Bronchial epithelial cell (primary cell): Measurements from ENCODE around the gene VTI1A. TPM values are rescaled to one million over a fixed set of nuclear protein-coding genes. Genes with fewer than 3 reads are reported as not detected.

Source experiments
- DNase-seq: peaks from one replicate; pipeline ENCODE4 v3.0.0-alpha.2; 2010; ENCODE audit warnings: low read depth
- FAIRE-seq: peaks from 2 replicates; lab custom pipeline; 2011; peaks lifted over from hg19 to GRCh38; lab: Jason Lieb, UNC
- H3K27me3 ChIP-seq: 2 replicates; pipeline ENCODE4 v1.5.1; 2011; ENCODE audit warnings: low read length; ENCODE audit not compliant: control insufficient read depth, insufficient read depth
- H3K36me3 ChIP-seq: 2 replicates; pipeline ENCODE4 v1.5.1; 2011; ENCODE audit warnings: low read length; ENCODE audit not compliant: control insufficient read depth, insufficient read depth
- H3K4me3 ChIP-seq: 2 replicates; pipeline ENCODE4 v1.5.1; 2011; ENCODE audit warnings: mild to moderate bottlenecking, low read depth, low read length, control low read depth
- CTCF ChIP-seq: IDR thresholded peaks from 2 replicates; pipeline ENCODE4 v1.5.1; 2011; ENCODE audit warnings: mild to moderate bottlenecking, moderate library complexity, low read length, control low read depth, inconsistent platforms; ENCODE audit not compliant: insufficient read depth, severe bottlenecking
- total RNA-seq: library from RNA; depleted of rRNA; stranded (reverse); fragments of >200 nt; gene quantifications from 2 replicates; pipeline ENCODE4 v1.2.1, GENCODE V29; 2014

VTI1A gene
- total RNA-seq, 1 donor from 2014 or later: 36.6 TPM

DNA sequence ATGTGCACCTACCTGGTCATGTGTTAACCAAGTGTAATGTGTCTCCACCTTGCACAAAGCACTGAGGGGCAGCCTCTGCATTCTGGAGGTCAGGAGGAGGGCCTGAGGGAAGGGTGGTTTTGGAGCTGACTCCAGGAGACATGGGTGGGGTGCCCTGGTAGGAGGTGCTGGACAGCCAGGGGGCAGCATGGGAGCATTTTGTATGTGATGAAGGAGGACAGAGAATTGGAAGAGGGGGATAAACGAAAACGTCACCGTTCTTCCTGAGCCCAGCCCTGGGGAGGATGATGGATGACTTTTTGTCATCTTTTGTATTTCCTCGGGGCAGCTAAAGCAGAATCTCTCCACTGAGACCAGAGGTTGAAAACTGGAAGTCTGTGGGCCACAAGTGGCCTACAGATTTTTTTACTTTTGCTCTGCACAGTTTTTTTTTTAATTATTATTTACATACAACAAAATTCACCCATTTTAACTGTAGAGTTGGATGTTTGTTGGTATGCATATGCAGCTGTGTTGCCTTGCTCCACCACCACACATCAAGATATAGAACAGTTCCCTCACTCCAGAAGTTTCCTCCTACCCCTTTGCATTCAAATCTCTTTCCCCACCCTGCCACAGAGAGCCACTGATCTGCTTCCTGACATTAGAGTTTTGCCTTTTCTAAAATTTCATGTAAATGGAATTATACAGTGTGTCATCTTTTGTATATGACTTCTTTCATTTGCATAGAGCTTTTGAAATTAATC lies 242.5 kb downstream of the VTI1A start:
- TF ChIP-seq CTCF: peak; percentile 19
- no peaks in the 10 kb centered on the region for H3K36me3 ChIP-seq
- DNase-seq (peak; percentile 1), FAIRE-seq (peak; percentile 40)
- no peaks in the 10 kb centered on the region for H3K27me3 ChIP-seq
- no peak overlapping the region for H3K4me3 ChIP-seq

DNA sequence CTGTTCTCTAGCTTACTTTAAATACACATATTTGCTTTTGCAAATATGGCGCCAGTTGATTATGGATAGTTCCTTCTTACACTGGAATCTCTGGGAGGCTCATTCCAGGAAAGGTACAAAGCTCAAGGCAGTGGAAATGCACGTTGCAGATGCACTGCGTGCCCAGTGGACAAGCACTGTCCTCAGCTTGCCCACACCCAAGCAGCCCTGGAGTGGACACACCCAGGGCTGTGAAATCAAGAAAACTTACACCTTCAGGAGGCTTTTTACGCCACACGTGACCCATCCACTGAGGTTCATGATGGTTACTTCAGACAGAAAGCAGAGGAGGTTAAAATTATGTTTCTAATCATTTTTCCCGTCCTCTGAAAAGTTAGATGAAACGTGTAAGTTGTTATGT lies 248.5 kb downstream of the VTI1A start:
- Histone ChIP-seq H3K27me3 (no peaks in the 10 kb centered on the region), H3K36me3 (no peaks in the 10 kb centered on the region), H3K4me3 (no peak overlapping the region)
- no peak for DNase-seq
- TF ChIP-seq CTCF: no peak
- no peak for FAIRE-seq

GRCh38 chr10:112696592-112696991 lies 249.6 kb downstream of the VTI1A start:
- H3K27me3 ChIP-seq: no peaks in the 10 kb centered on the region
- H3K36me3 ChIP-seq: no peaks in the 10 kb centered on the region
- TF ChIP-seq CTCF: no peak
- no peak for DNase-seq
- no peak for FAIRE-seq
- no peak overlapping the region for H3K4me3 ChIP-seq

- Histone ChIP-seq H3K36me3 (no peaks in the 10 kb centered on the region), H3K27me3 (no peaks in the 10 kb centered on the region), H3K4me3 (no peak overlapping the region)
- FAIRE-seq (no peak), DNase-seq (no peak)
- no peak for TF ChIP-seq CTCF
Observed at GRCh38 chr10:112698133-112698817, 251.3 kb downstream of the VTI1A start.

DNA sequence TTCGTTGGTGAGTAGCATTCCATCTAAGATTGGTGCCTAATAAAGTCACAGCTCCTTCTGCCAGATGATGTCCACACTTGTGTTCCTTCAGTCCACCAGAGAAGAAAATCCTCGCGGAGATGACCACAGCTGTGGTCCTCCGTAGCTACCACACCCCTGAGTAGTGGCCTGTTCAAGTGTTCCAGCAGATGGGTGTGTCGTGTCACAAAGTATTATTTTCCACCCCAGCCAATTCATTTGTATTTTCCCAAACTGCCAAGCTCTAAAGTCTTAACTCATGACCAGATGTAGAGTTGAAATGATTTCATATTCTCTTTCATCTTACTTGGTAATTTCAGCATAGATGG lies 251.8 kb downstream of the VTI1A start:
- no peak for FAIRE-seq

More for the DNA sequence above, 251.8 kb downstream of the VTI1A start:
- TF ChIP-seq CTCF: no peak
- no peak for DNase-seq
- H3K27me3 ChIP-seq: no peaks in the 10 kb centered on the region
- H3K36me3 ChIP-seq: no peaks in the 10 kb centered on the region
- H3K4me3 ChIP-seq: no peak overlapping the region
